ENCODE results near the gene TFAM. TPM values are rescaled to one million over a fixed set of nuclear protein-coding genes. Genes with fewer than 3 reads are reported as not detected.

Gene TFAM
- total RNA-seq, 4 donors from 2014 or later = 13.5 to 25.3 (median 14.7) TPM

DNA sequence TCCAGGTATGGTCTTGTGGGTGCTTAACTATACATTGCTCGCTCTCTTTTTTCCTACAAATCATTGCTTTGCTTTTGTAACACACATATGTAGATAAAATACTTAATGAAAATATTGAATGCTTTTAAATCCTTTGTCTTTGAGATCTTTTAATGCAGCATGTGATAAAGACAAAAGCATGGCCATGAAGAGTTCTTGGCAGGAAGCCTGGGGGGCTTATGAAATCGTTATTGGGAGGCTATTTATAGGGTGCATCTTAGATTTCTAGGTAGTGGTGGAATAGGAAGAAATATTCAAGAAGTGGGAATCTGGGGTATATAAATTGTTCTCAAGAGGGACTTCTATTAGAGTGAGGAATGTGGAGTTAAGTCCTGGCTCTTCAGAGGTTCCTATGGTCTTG lies 28.5 kb upstream of the TFAM start:
- intact Hi-C loops (cut with DNase I; ENCODE audit: low total_unique reads) = no loop called here
- 54 to 57% methylated on average over 2 of the region's 2 CpGs for WGBS, 2 donors
- TF ChIP-seq POLR2A (IDR thresholded peaks at IDR 0.05) = no peak
- no peak for TF ChIP-seq CTCF (IDR thresholded peaks at IDR 0.05)
- no peak overlapping the region for H3K4me3 ChIP-seq (ENCODE audit: low read depth, poor library complexity, severe bottlenecking)
- DNase-seq (ENCODE audit: low spot score in 2 of 2) = no peak

GRCh38 chr10:58358314-58358933 lies 26.8 kb upstream of the TFAM start:
- no peak for TF ChIP-seq POLR2A (IDR thresholded peaks at IDR 0.05)
- TF ChIP-seq CTCF (IDR thresholded peaks at IDR 0.05) = no peak
- intact Hi-C loops (cut with DNase I; ENCODE audit: low total_unique reads) = no loop called here
- DNase-seq (ENCODE audit: low spot score in 2 of 2) = no peak
- no peak overlapping the region for H3K4me3 ChIP-seq (ENCODE audit: low read depth, poor library complexity, severe bottlenecking)
- 94% methylated on average over 4 of the region's 4 CpGs for WGBS, 2 donors

- no peak for TF ChIP-seq POLR2A (IDR thresholded peaks at IDR 0.05)
- no peak for TF ChIP-seq CTCF (IDR thresholded peaks at IDR 0.05)
- intact Hi-C loops (cut with DNase I; ENCODE audit: low total_unique reads) = no loop called here
- DNase-seq (ENCODE audit: low spot score in 2 of 2) = no peak
- H3K4me3 ChIP-seq (ENCODE audit: low read depth, poor library complexity, severe bottlenecking) = no peak overlapping the region
- 88 to 93% methylated on average over 1 of the region's 1 CpG for WGBS, 2 donors
Observed at GRCh38 chr10:58358947-58359346, 26.3 kb upstream of the TFAM start.

DNA sequence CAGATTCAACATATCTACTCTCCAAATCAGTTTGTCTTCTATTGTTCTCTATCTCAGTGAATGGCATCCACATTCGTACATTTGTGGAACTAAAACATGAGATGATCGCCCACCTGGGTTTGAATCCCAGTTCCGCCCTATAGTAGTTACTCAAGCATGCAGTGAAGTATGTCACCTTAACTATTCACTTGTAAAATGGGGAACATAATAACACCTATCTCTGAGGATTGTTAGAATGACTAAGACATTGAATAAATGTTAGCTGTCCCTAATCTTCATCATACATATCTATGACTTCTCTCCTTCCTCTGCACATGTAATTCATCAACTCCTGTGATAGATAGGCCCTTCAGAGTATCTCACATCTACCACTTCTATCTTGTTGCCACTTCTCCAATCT lies 25.7 kb upstream of the TFAM start:
- no peak overlapping the region for H3K4me3 ChIP-seq (ENCODE audit: low read depth, poor library complexity, severe bottlenecking)
- 96 to 99% methylated on average over 3 of the region's 3 CpGs for WGBS, 2 donors
- no peak for DNase-seq (ENCODE audit: low spot score in 2 of 2)
- no peak for TF ChIP-seq POLR2A (IDR thresholded peaks at IDR 0.05)
- no peak for TF ChIP-seq CTCF (IDR thresholded peaks at IDR 0.05)
- intact Hi-C loops (cut with DNase I; ENCODE audit: low total_unique reads) = no loop called here

GRCh38 chr10:58360412-58361004 lies 24.7 kb upstream of the TFAM start:
- WGBS, 2 donors = 76 to 78% methylated on average over 9 of the region's 9 CpGs
- intact Hi-C loops (cut with DNase I; ENCODE audit: low total_unique reads) = no loop called here
- DNase-seq (ENCODE audit: low spot score in 2 of 2) = no peak
- H3K4me3 ChIP-seq (ENCODE audit: low read depth, poor library complexity, severe bottlenecking) = no peak overlapping the region
- TF ChIP-seq CTCF (IDR thresholded peaks at IDR 0.05) (no peak), POLR2A (IDR thresholded peaks at IDR 0.05) (no peak)

GRCh38 chr10:58361353-58361752 lies 23.9 kb upstream of the TFAM start:
- 97 to 100% methylated on average over 2 of the region's 2 CpGs for WGBS, 2 donors
- TF ChIP-seq POLR2A (IDR thresholded peaks at IDR 0.05) = no peak
- no peak for TF ChIP-seq CTCF (IDR thresholded peaks at IDR 0.05)
- H3K4me3 ChIP-seq (ENCODE audit: low read depth, poor library complexity, severe bottlenecking) = no peak overlapping the region

More at GRCh38 chr10:58361353-58361752, 23.9 kb upstream of the TFAM start:
- intact Hi-C loops (cut with DNase I; ENCODE audit: low total_unique reads) = no loop called here
- no peak for DNase-seq (ENCODE audit: low spot score in 2 of 2)
